Neuronal stem cell (in vitro differentiated cells): ENCODE results near the gene SPACA9.

ENCODE experiments used
- DNase-seq: peaks from one replicate; pipeline ENCODE4 v3.0.0-alpha.2; 2013; ENCODE audit warnings: low spot score
- H2AFZ ChIP-seq: one replicate; pipeline ENCODE4 v1.6.1; 2013; ENCODE audit warnings: mild to moderate bottlenecking, low read length, inconsistent platforms
- H2AK5ac ChIP-seq: 2 replicates; pipeline ENCODE4 v1.6.1; 2013; ENCODE audit warnings: low read depth, mild to moderate bottlenecking, inconsistent platforms, low read length, moderate library complexity, mixed read lengths
- H2BK120ac ChIP-seq: 2 replicates; pipeline ENCODE4 v1.6.1; 2013; ENCODE audit warnings: low read depth, mild to moderate bottlenecking, inconsistent platforms, low read length, moderate library complexity, mixed read lengths
- H2BK12ac ChIP-seq: one replicate; pipeline ENCODE4 v1.6.1; 2013; ENCODE audit warnings: low read length, inconsistent platforms
- H2BK15ac ChIP-seq: 2 replicates; pipeline ENCODE4 v1.6.1; 2013; ENCODE audit warnings: mild to moderate bottlenecking, low read length, inconsistent platforms, mixed read lengths
- H2BK5ac ChIP-seq: one replicate; pipeline ENCODE4 v1.6.1; 2013; ENCODE audit warnings: inconsistent platforms, mild to moderate bottlenecking, low read length, moderate library complexity
- H3K14ac ChIP-seq: one replicate; pipeline ENCODE4 v1.6.1; 2013; ENCODE audit warnings: low read length, inconsistent platforms
- H3K18ac ChIP-seq: 2 replicates; pipeline ENCODE4 v1.6.1; 2013; ENCODE audit warnings: low read length, inconsistent platforms
- H3K23ac ChIP-seq: 2 replicates; pipeline ENCODE4 v1.6.1; 2013; ENCODE audit warnings: low read depth, mild to moderate bottlenecking, mixed read lengths, low read length, inconsistent platforms; ENCODE audit not compliant: poor library complexity
- H3K27ac ChIP-seq: replicated peaks from 3 replicates; pipeline ENCODE4 v1.5.1; 2013; ENCODE audit warnings: low read length, inconsistent platforms
- H3K27me3 ChIP-seq, 3 experiments: 2 replicates each; pipeline ENCODE4 v1.6.1; 2013; ENCODE audit warnings: low read length in 3 of 3, mild to moderate bottlenecking in 2 of 3, inconsistent platforms in 1 of 3, low read depth in 1 of 3, mixed read lengths in 1 of 3, moderate library complexity in 1 of 3; ENCODE audit not compliant: control insufficient read depth in 3 of 3, insufficient read depth in 3 of 3
- H3K36me3 ChIP-seq, 2 donors: replicated peaks in 1 of 2; 2 replicates each; pipeline ENCODE4 v1.6.1; 2013; ENCODE audit warnings: low read length in 2 of 2; ENCODE audit not compliant: control insufficient read depth in 2 of 2, insufficient read depth in 2 of 2
- H3K4ac ChIP-seq: 2 replicates; pipeline ENCODE4 v1.6.1; 2013; ENCODE audit warnings: inconsistent platforms, mild to moderate bottlenecking, low read length, moderate library complexity
- H3K4me1 ChIP-seq, 2 donors: 1 replicate in 1 of 2; 2 replicates in 1 of 2; pipeline ENCODE4 v1.6.1; 2013; ENCODE audit warnings: low read length in 2 of 2, low read depth in 1 of 2; ENCODE audit not compliant: control insufficient read depth in 2 of 2, insufficient read depth in 1 of 2
- H3K4me2 ChIP-seq: one replicate; pipeline ENCODE4 v1.6.1; 2013; ENCODE audit warnings: mild to moderate bottlenecking, low read length, inconsistent platforms; ENCODE audit not compliant: insufficient read depth, poor library complexity, severe bottlenecking
- H3K4me3 ChIP-seq, 2 donors: 2 replicates each; pipeline ENCODE4 v1.5.1; 2013; ENCODE audit warnings: low read length in 2 of 2, mild to moderate bottlenecking in 2 of 2, inconsistent platforms in 1 of 2, moderate library complexity in 1 of 2
- H3K79me1 ChIP-seq: one replicate; pipeline ENCODE4 v1.6.1; 2013; ENCODE audit warnings: low read depth, mild to moderate bottlenecking, inconsistent platforms, low read length, moderate library complexity
- H3K9ac ChIP-seq: one replicate; pipeline ENCODE4 v1.6.1; 2013; ENCODE audit warnings: mild to moderate bottlenecking, low read depth, low read length, inconsistent platforms; ENCODE audit not compliant: poor library complexity
- H3K9me3 ChIP-seq, 2 donors: replicated peaks in 1 of 2; 2 replicates each; pipeline versions ENCODE3 to v1.6.1; 2013; ENCODE audit warnings: low read length in 2 of 2, mild to moderate bottlenecking in 2 of 2, inconsistent platforms in 1 of 2, low read depth in 1 of 2, mixed read lengths in 1 of 2, moderate library complexity in 1 of 2; ENCODE audit not compliant: control insufficient read depth in 2 of 2, insufficient read depth in 1 of 2
- H4K8ac ChIP-seq: one replicate; pipeline ENCODE4 v1.6.1; 2013; ENCODE audit warnings: low read depth, mild to moderate bottlenecking, inconsistent platforms, low read length, moderate library complexity
- H4K91ac ChIP-seq: one replicate; pipeline ENCODE4 v1.6.1; 2013; ENCODE audit warnings: low read length, low read depth, mild to moderate bottlenecking, inconsistent platforms; ENCODE audit not compliant: poor library complexity
- WGBS, 2 donors: extraction: QIAGEN DNeasy Blood & Tissue Kit; methylation state at CpG; one replicate each; pipeline ENCODE4 v1.1.7; 2013; ENCODE audit warnings: missing lambda C conversion rate in 2 of 2, mixed read lengths in 1 of 2; ENCODE audit not compliant: insufficient read length in 2 of 2, insufficient replicate concordance in 1 of 2; ENCODE audit errors: extremely low coverage in 2 of 2; 5-methylcytosine and 5-hydroxymethylcytosine counted together

SPACA9 gene

DNA sequence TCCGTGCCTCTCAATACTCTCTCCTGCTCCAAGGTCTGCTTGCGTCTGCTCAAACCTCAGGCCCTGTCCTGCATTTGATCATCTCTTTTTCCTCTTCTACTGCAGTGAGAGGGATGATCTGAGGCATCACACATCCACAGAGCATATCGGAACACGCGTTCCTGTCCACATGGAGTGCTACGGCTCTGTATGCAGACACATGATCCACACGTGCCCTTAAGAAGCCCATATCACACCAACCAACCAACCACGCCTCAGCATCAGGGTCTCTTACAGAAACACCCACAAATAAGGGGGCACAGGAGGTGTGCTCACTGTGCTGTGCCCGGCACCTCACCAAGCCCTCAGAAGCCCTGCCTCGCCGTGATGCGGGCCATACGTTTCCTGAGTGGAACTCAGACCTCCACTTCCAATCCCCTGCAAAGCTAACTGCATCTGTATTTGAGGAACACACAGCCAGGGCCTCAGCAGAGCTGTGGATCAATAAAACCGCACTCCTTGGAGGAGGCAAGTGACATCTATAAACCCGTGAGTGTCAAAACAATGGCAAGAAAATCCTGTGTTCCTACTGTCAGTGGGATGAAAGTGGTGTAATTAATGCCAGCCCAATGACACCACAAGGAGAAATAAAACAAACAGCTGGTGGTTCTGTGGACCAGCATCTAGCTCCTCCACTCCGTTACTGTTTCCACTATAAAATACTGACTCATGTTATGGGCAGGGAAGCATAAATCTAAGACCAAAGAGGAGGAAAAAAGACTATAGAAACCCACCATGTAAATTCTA, 41.0 kb upstream of the SPACA9 start:
- H3K4ac ChIP-seq = no peak overlapping the region
- H3K27me3 ChIP-seq = peaks cover 0 to 7% (median 0%) of the 10 kb centered on the region in 3 experiments
- H3K9me3 ChIP-seq = no peaks in the 10 kb centered on the region
- no peak overlapping the region for H3K14ac ChIP-seq
- peaks cover 11 to 15% of the 10 kb centered on the region in 2 donors for H3K4me1 ChIP-seq
- H3K18ac ChIP-seq = no peak overlapping the region
- no peak overlapping the region for H3K27ac ChIP-seq
- no peak overlapping the region for H4K8ac ChIP-seq
- no peak overlapping the region for H4K91ac ChIP-seq
- no peak overlapping the region for H2BK5ac ChIP-seq
- no peak overlapping the region for H3K4me3 ChIP-seq
- H2BK12ac ChIP-seq = peak overlapping the region; percentile 31
- H3K4me2 ChIP-seq = no peak overlapping the region
- no peak overlapping the region for H3K9ac ChIP-seq
- H2BK120ac ChIP-seq = no peak overlapping the region
- no peaks in the 10 kb centered on the region for H3K79me1 ChIP-seq
- H2AFZ ChIP-seq = no peak overlapping the region
- no CpG with 5 or more reads among the region's 16 CpGs for WGBS, 2 donors
- no peaks in the 10 kb centered on the region for H3K36me3 ChIP-seq
- DNase-seq = no peak
- H3K23ac ChIP-seq = peak overlapping the region; percentile 43
- H2AK5ac ChIP-seq = peak overlapping the region; percentile 21
- H2BK15ac ChIP-seq = no peak overlapping the region

DNA sequence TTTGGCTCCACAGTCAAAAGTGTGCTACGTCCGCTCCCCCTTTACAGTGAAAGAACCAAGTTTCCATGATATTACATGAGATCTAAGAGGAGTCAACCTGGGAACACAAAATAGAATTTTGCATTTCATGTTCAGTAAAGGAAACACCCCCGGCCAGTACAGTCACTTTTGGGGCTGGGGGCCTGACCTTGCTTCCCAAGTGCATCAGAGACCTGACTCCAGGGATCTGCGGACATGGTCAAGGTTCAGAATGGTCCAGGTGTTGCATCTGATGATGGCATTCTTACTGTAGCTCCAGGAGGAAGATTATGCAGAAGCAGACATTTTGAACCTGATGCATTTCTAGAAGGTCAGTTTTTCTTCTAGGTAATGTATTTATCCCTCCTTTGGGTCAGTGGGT, 40.4 kb upstream of the SPACA9 start:
- no peaks in the 10 kb centered on the region for H3K79me1 ChIP-seq
- H3K9me3 ChIP-seq = no peaks in the 10 kb centered on the region
- H2BK5ac ChIP-seq = no peak overlapping the region
- DNase-seq = no peak
- no peak overlapping the region for H2BK120ac ChIP-seq
- WGBS, 2 donors = no CpG with 5 or more reads among the region's 4 CpGs
- H2AK5ac ChIP-seq = no peak overlapping the region
- H4K91ac ChIP-seq = no peak overlapping the region
- no peak overlapping the region for H3K18ac ChIP-seq
- H3K4me1 ChIP-seq = peaks cover 7 to 10% of the 10 kb centered on the region in 2 donors
- H3K4me3 ChIP-seq = no peak overlapping the region
- H3K4ac ChIP-seq = no peak overlapping the region
- no peak overlapping the region for H3K9ac ChIP-seq
- no peak overlapping the region for H3K27ac ChIP-seq
- no peak overlapping the region for H3K4me2 ChIP-seq
- no peak overlapping the region for H2BK12ac ChIP-seq
- H3K23ac ChIP-seq = no peak overlapping the region
- peaks cover 0 to 4% (median 0%) of the 10 kb centered on the region in 3 experiments for H3K27me3 ChIP-seq
- H2BK15ac ChIP-seq = no peak overlapping the region
- H2AFZ ChIP-seq = no peak overlapping the region
- no peak overlapping the region for H4K8ac ChIP-seq
- no peak overlapping the region for H3K14ac ChIP-seq
- no peaks in the 10 kb centered on the region for H3K36me3 ChIP-seq

DNA sequence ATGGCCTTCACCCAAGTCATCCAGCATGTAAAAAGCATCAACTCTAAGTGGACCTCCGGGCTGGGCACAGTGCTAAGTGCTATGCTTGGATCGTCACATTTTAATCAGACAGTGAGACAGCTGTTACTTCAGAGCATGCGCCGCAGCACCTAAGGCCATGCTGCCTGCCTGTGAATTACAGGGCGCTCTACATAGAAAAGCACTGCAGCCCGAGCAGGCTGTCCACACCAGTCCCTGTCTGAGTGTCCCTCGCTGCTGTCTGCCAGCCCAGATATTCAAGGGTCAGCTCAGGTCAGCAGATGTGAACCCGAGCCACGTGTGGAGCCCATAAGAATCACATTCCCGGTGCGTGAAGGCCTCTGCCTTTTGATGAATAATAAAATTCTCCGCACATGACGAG, 37.7 kb upstream of the SPACA9 start:
- no CpG with 5 or more reads among the region's 13 CpGs for WGBS, 2 donors
- no peaks in the 10 kb centered on the region for H3K9me3 ChIP-seq
- no peak for DNase-seq

DNA sequence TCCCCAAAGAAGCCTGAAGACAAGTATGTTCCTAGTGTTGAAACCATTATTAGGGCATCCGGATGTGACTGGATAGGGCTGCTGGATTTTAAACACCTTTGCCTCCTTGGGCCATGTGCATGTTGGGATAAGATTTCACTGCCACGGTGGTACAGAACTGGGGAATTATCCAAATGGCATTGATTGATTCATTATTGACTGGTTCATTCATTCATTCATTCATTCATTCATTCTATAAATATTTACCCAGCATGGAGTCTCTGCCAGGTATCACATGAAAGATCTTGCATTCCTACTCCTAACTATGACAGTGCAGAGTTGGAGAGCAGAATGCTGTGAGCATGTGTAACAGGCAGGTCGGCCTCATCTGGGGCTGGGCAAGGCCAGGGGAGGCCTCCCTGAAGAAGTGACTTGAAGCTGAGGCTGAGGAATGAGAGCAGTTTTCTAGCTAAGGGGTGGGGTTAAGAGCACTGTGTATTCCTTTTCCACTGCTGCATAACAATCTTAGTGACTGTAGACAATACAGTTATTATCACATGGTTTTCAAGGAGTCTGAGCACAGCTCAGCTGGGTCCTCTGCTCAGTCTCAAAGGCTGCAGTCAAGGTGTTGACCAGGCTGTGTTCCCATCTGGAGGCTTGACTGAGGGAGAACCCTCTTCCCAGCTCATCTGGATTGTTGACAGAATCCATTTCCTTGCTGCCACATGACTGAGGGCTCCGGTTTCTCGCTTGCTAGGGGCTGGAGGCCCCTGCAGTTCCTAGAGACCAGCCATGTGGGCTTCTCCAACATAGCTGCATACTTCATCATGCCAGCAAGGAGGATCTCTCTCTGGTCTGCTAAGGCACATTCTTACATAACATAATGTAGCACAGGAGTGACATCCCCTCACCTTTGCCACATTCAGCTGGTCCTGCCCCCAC, 36.3 kb upstream of the SPACA9 start:
- Histone ChIP-seq H2BK15ac (no peak overlapping the region), H3K79me1 (no peaks in the 10 kb centered on the region), H3K4me1 (peaks cover 0 to 2% of the 10 kb centered on the region in 2 donors), H3K18ac (no peak overlapping the region), H3K4me3 (no peak overlapping the region), H3K27ac (no peak overlapping the region), H3K36me3 (no peaks in the 10 kb centered on the region), H4K8ac (no peak overlapping the region), H3K4me2 (no peak overlapping the region), H2BK12ac (no peak overlapping the region), H3K14ac (no peak overlapping the region), H3K9ac (no peak overlapping the region), H2BK120ac (no peak overlapping the region), H2AFZ (no peak overlapping the region), H3K27me3 (no peaks in the 10 kb centered on the region), H2AK5ac (no peak overlapping the region), H4K91ac (no peak overlapping the region), H3K4ac (no peak overlapping the region), H3K9me3 (no peaks in the 10 kb centered on the region), H3K23ac (no peak overlapping the region), H2BK5ac (no peak overlapping the region)
- DNase-seq = no peak
- no CpG with 5 or more reads among the region's 5 CpGs for WGBS, 2 donors

More for the DNA sequence above, 37.7 kb upstream of the SPACA9 start:
- no peak overlapping the region for H2AFZ ChIP-seq
- H3K18ac ChIP-seq = no peak overlapping the region
- no peak overlapping the region for H2BK5ac ChIP-seq
- H2BK15ac ChIP-seq = no peak overlapping the region
- no peak overlapping the region for H2AK5ac ChIP-seq
- H3K23ac ChIP-seq = no peak overlapping the region
- H2BK120ac ChIP-seq = no peak overlapping the region
- no peak overlapping the region for H2BK12ac ChIP-seq
- no peaks in the 10 kb centered on the region for H3K36me3 ChIP-seq
- no peak overlapping the region for H3K27ac ChIP-seq
- H4K91ac ChIP-seq = no peak overlapping the region
- no peaks in the 10 kb centered on the region for H3K79me1 ChIP-seq
- H3K4me1 ChIP-seq = peaks cover 0 to 2% of the 10 kb centered on the region in 2 donors
- no peak overlapping the region for H3K9ac ChIP-seq
- no peak overlapping the region for H3K4ac ChIP-seq
- H3K4me2 ChIP-seq = no peak overlapping the region
- no peak overlapping the region for H3K4me3 ChIP-seq
- no peak overlapping the region for H3K14ac ChIP-seq
- H3K27me3 ChIP-seq = no peaks in the 10 kb centered on the region
- H4K8ac ChIP-seq = no peak overlapping the region
